H9 (cell line): ENCODE data around the gene SPPL3. TPM values are rescaled to one million over a fixed set of nuclear protein-coding genes. Genes with fewer than 3 reads are reported as not detected.

Experiments
- DNase-seq: peaks from one replicate; pipeline ENCODE4 v3.0.0-alpha.2; 2017
- H2AFZ ChIP-seq: one replicate; pipeline ENCODE4 v1.6.1; 2013; ENCODE audit warnings: mild to moderate bottlenecking, low read length, control low read depth, moderate library complexity
- H2AK5ac ChIP-seq: 2 replicates; pipeline ENCODE4 v1.6.1; 2013; ENCODE audit warnings: low read length, control low read depth, mixed read lengths; ENCODE audit not compliant: insufficient read length
- H2BK120ac ChIP-seq: one replicate; pipeline ENCODE4 v1.6.1; 2013; ENCODE audit warnings: low read depth, mild to moderate bottlenecking, low read length, control low read depth, inconsistent platforms; ENCODE audit not compliant: poor library complexity, severe bottlenecking
- H2BK12ac ChIP-seq: 2 replicates; pipeline ENCODE4 v1.6.1; 2013; ENCODE audit warnings: low read length, control low read depth, mixed read lengths, low read depth; ENCODE audit not compliant: insufficient read length
- H2BK15ac ChIP-seq: 2 replicates; pipeline ENCODE4 v1.6.1; 2013; ENCODE audit warnings: low read depth, low read length, control low read depth
- H2BK20ac ChIP-seq: one replicate; pipeline ENCODE4 v1.6.1; 2013; ENCODE audit warnings: low read depth, mild to moderate bottlenecking, low read length, control low read depth, inconsistent platforms; ENCODE audit not compliant: poor library complexity, severe bottlenecking
- H2BK5ac ChIP-seq: 2 replicates; pipeline ENCODE4 v1.6.1; 2013; ENCODE audit warnings: low read length, control low read depth, mixed read lengths; ENCODE audit not compliant: insufficient read length
- H3K14ac ChIP-seq: 2 replicates; pipeline ENCODE4 v1.6.1; 2013; ENCODE audit warnings: low read length, control low read depth; ENCODE audit not compliant: insufficient read depth
- H3K18ac ChIP-seq: 2 replicates; pipeline ENCODE4 v1.6.1; 2013; ENCODE audit warnings: low read depth, mild to moderate bottlenecking, mixed read lengths, low read length, control low read depth; ENCODE audit not compliant: insufficient read length
- H3K23ac ChIP-seq: 2 replicates; pipeline ENCODE4 v1.6.1; 2013; ENCODE audit warnings: low read length, control low read depth, mixed read lengths, low read depth; ENCODE audit not compliant: insufficient read length
- H3K23me2 ChIP-seq: 2 replicates; pipeline ENCODE4 v1.6.1; 2013; ENCODE audit warnings: low read depth, mild to moderate bottlenecking, mixed read lengths, low read length, control low read depth; ENCODE audit not compliant: insufficient read length, poor library complexity, severe bottlenecking
- H3K27ac ChIP-seq: 2 replicates; pipeline ENCODE4 v1.5.1; 2013; ENCODE audit warnings: low read length, control low read depth, mixed read lengths, low read depth; ENCODE audit not compliant: insufficient read length
- H3K27me3 ChIP-seq: 2 replicates; pipeline ENCODE4 v1.6.1; 2013; ENCODE audit warnings: low read length, control low read depth, inconsistent platforms; ENCODE audit not compliant: insufficient read depth
- H3K4ac ChIP-seq: 2 replicates; pipeline ENCODE4 v1.6.1; 2013; ENCODE audit warnings: low read depth, mild to moderate bottlenecking, control low read depth, inconsistent platforms, low read length, moderate library complexity
- H3K4me1 ChIP-seq: 2 replicates; pipeline ENCODE4 v1.6.1; 2013; ENCODE audit warnings: low read length, control low read depth, inconsistent platforms; ENCODE audit not compliant: insufficient read depth
- H3K4me2 ChIP-seq: 2 replicates; pipeline ENCODE4 v1.6.1; 2013; ENCODE audit warnings: low read length, control low read depth, mixed read lengths; ENCODE audit not compliant: insufficient read length, insufficient read depth
- H3K56ac ChIP-seq: 2 replicates; pipeline ENCODE4 v1.6.1; 2013; ENCODE audit warnings: low read depth, mild to moderate bottlenecking, mixed read lengths, low read length, control low read depth; ENCODE audit not compliant: insufficient read length
- H3K79me1 ChIP-seq: 2 replicates; pipeline ENCODE4 v1.6.1; 2013; ENCODE audit warnings: low read depth, mild to moderate bottlenecking, moderate library complexity, low read length, control low read depth, inconsistent platforms; ENCODE audit not compliant: insufficient read depth, poor library complexity, severe bottlenecking
- H3K79me2 ChIP-seq: 2 replicates; pipeline ENCODE4 v1.6.1; 2013; ENCODE audit warnings: low read length, control low read depth, inconsistent platforms; ENCODE audit not compliant: insufficient read depth
- H3K9ac ChIP-seq: 2 replicates; pipeline ENCODE4 v1.6.1; 2013; ENCODE audit warnings: low read length, control low read depth, mixed read lengths; ENCODE audit not compliant: insufficient read length; ENCODE audit errors: extremely low read depth
- H3K9me3 ChIP-seq: one replicate; pipeline ENCODE4 v1.6.1; 2013; ENCODE audit warnings: low read depth, low read length, inconsistent platforms; ENCODE audit not compliant: control insufficient read depth
- H3T11ph ChIP-seq: one replicate; pipeline ENCODE4 v1.6.1; 2013; ENCODE audit warnings: mild to moderate bottlenecking, low read length, control low read depth, inconsistent platforms
- H4K20me1 ChIP-seq: one replicate; pipeline ENCODE4 v1.6.1; 2013; ENCODE audit not compliant: control insufficient read depth, insufficient read length, insufficient read depth
- H4K5ac ChIP-seq: 2 replicates; pipeline ENCODE4 v1.6.1; 2013; ENCODE audit warnings: low read depth, mild to moderate bottlenecking, mixed read lengths, low read length, control low read depth; ENCODE audit not compliant: insufficient read length
- H4K8ac ChIP-seq: replicated peaks from 2 replicates; pipeline ENCODE4 v1.6.1; 2013; ENCODE audit warnings: low read length, control low read depth, mixed read lengths, low read depth; ENCODE audit not compliant: insufficient read length
- H4K91ac ChIP-seq: 2 replicates; pipeline ENCODE4 v1.6.1; 2013; ENCODE audit warnings: low read depth, mild to moderate bottlenecking, moderate library complexity, mixed read lengths, low read length, control low read depth; ENCODE audit not compliant: insufficient read length
- H3K27ac Mint-ChIP-seq, 3 experiments: 2 replicates in 2 of 3; 3 replicates in 1 of 3; pipeline ENCODE4 v1.8.0; 2020 to 2021; ENCODE audit warnings: mixed read lengths in 3 of 3, mild to moderate bottlenecking in 1 of 3, moderate library complexity in 1 of 3
- H3K27me3 Mint-ChIP-seq: 2 replicates; pipeline ENCODE4 v1.8.0; 2021; ENCODE audit warnings: low read depth, mild to moderate bottlenecking, moderate library complexity, mixed read lengths
- H3K36me3 Mint-ChIP-seq, 3 experiments: 2 replicates in 2 of 3; 3 replicates in 1 of 3; pipeline ENCODE4 v1.8.0; 2020 to 2021; ENCODE audit warnings: low read depth in 3 of 3, mixed read lengths in 3 of 3; ENCODE audit not compliant: insufficient read depth in 1 of 3
- H3K4me1 Mint-ChIP-seq, 2 experiments: 2 replicates each; pipeline ENCODE4 v1.8.0; 2020; ENCODE audit warnings: mixed read lengths in 2 of 2
- H3K4me3 Mint-ChIP-seq, 2 experiments: 2 replicates in 1 of 2; 3 replicates in 1 of 2; pipeline ENCODE4 v1.8.0; 2020 to 2021; ENCODE audit warnings: mild to moderate bottlenecking in 2 of 2, mixed read lengths in 2 of 2, moderate library complexity in 1 of 2
- H3K9me3 Mint-ChIP-seq, 2 experiments: 2 replicates in 1 of 2; 3 replicates in 1 of 2; pipeline ENCODE4 v1.8.0; 2020; ENCODE audit warnings: mild to moderate bottlenecking in 2 of 2, mixed read lengths in 2 of 2, moderate library complexity in 1 of 2
- WGBS: extraction: QIAGEN DNeasy Blood & Tissue Kit; methylation state at CpG from one replicate; pipeline ENCODE4 v1.1.7; 2013; ENCODE audit warnings: missing lambda C conversion rate, low lambda C conversion rate, mixed read lengths; ENCODE audit not compliant: insufficient read length; ENCODE audit errors: extremely low coverage; 5-methylcytosine and 5-hydroxymethylcytosine counted together
- total RNA-seq: library from RNA; stranded (reverse); gene quantifications from 2 replicates; pipeline ENCODE4 v1.2.1, GENCODE V29; 2021
- TF ChIP-seq, protein P1 (sequence below): fragments of 200-600 bp; sonication (generic); conservative IDR thresholded peaks from 3 replicates; pipeline ENCODE4 v1.8.0; 2021; ENCODE audit warnings: antibody characterized with exemption, mild to moderate bottlenecking

Gene SPPL3
- total RNA-seq, 1 experiment from 2014 or later: 46.3 TPM

DNA sequence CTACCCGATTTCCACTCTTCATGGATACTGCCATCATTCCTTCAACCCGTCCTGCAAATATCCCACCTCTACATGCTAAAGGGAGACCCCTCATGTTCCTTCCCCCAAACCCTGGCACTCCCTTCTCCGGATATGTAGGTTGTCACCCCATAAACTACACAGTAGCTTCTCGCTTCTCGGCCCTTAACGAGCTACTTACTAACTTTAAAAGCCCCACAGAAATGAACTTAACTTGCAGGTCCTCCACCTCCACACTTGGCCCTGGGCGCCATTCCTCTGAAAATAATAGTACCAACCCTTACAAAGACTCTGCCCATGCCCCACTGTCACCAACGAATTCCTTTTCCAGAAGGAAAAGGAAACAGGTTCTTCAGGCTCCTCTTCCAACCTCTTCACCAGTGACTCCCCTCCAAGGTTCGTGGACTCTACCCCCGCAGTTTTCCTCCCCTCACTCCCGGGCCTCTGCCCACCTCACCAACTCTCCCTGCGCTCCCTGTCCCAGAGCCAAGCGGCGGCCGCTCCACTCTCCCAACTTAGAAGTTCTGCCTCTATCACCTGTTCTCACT, 1.2 kb downstream of the SPPL3 start:
- Histone ChIP-seq H3K4me2 (peak overlapping the region; percentile 93), H4K8ac (no peak overlapping the region), H4K20me1 (no peaks in the 10 kb centered on the region), H2AK5ac (no peak overlapping the region), H3K56ac (no peak overlapping the region), H3K23ac (no peak overlapping the region), H4K91ac (no peak overlapping the region), H3K4ac (no peak overlapping the region), H3T11ph (no peak overlapping the region), H4K5ac (no peak overlapping the region), H3K23me2 (peaks cover 10% of the 10 kb centered on the region), H2BK120ac (no peak overlapping the region), H2BK20ac (no peak overlapping the region), H3K79me2 (peaks cover 21% of the 10 kb centered on the region; the same call in 1 of the 2 replicates), H3K18ac (no peak overlapping the region), H3K4me1 (no peaks in the 10 kb centered on the region; the same call in 1 of the 2 replicates), H2BK12ac (no peak overlapping the region), H3K9me3 (no peaks in the 10 kb centered on the region), H3K79me1 (peaks cover 3% of the 10 kb centered on the region), H2BK5ac (no peak overlapping the region), H3K27ac (no peak overlapping the region), H2BK15ac (no peak overlapping the region), H3K14ac (peak overlapping the region; percentile 87; the same call in 1 of the 2 replicates), H3K9ac (peak overlapping the region; percentile 76), H3K27me3 (no peaks in the 10 kb centered on the region), H2AFZ (no peak overlapping the region)
- no CpG with 5 or more reads among the region's 15 CpGs for WGBS
- Mint-ChIP-seq H3K36me3 (peaks cover 3 to 12% (median 11%) of the 10 kb centered on the region in 3 experiments; a peak in 5 of 7 replicates), H3K9me3 (no peaks in the 10 kb centered on the region), H3K4me1 (peaks cover 17 to 21% of the 10 kb centered on the region in 2 experiments), H3K4me3 (peak overlapping the region; percentile 99 to 100), H3K27ac (peak overlapping the region in 2 of 3 experiments; percentile 95 to 96; a peak in 4 of 7 replicates), H3K27me3 (no peaks in the 10 kb centered on the region; the same call in 1 of the 2 replicates)
- TF ChIP-seq, protein P1, sequence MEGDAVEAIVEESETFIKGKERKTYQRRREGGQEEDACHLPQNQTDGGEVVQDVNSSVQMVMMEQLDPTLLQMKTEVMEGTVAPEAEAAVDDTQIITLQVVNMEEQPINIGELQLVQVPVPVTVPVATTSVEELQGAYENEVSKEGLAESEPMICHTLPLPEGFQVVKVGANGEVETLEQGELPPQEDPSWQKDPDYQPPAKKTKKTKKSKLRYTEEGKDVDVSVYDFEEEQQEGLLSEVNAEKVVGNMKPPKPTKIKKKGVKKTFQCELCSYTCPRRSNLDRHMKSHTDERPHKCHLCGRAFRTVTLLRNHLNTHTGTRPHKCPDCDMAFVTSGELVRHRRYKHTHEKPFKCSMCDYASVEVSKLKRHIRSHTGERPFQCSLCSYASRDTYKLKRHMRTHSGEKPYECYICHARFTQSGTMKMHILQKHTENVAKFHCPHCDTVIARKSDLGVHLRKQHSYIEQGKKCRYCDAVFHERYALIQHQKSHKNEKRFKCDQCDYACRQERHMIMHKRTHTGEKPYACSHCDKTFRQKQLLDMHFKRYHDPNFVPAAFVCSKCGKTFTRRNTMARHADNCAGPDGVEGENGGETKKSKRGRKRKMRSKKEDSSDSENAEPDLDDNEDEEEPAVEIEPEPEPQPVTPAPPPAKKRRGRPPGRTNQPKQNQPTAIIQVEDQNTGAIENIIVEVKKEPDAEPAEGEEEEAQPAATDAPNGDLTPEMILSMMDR: no peak
- DNase-seq: no peak
